H9 (cell line): ENCODE measurements around the gene C10orf120. TPM values are rescaled to one million over a fixed set of nuclear protein-coding genes. Genes with fewer than 3 reads are reported as not detected.

Source experiments
- DNase-seq: peaks from one replicate; pipeline ENCODE4 v3.0.0-alpha.2; 2017
- H2AFZ ChIP-seq: one replicate; pipeline ENCODE4 v1.6.1; 2013; ENCODE audit warnings: mild to moderate bottlenecking, low read length, control low read depth, moderate library complexity
- H2AK5ac ChIP-seq: 2 replicates; pipeline ENCODE4 v1.6.1; 2013; ENCODE audit warnings: low read length, control low read depth, mixed read lengths; ENCODE audit not compliant: insufficient read length
- H2BK120ac ChIP-seq: one replicate; pipeline ENCODE4 v1.6.1; 2013; ENCODE audit warnings: low read depth, mild to moderate bottlenecking, low read length, control low read depth, inconsistent platforms; ENCODE audit not compliant: poor library complexity, severe bottlenecking
- H2BK12ac ChIP-seq: 2 replicates; pipeline ENCODE4 v1.6.1; 2013; ENCODE audit warnings: low read length, control low read depth, mixed read lengths, low read depth; ENCODE audit not compliant: insufficient read length
- H2BK15ac ChIP-seq: 2 replicates; pipeline ENCODE4 v1.6.1; 2013; ENCODE audit warnings: low read depth, low read length, control low read depth
- H2BK20ac ChIP-seq: one replicate; pipeline ENCODE4 v1.6.1; 2013; ENCODE audit warnings: low read depth, mild to moderate bottlenecking, low read length, control low read depth, inconsistent platforms; ENCODE audit not compliant: poor library complexity, severe bottlenecking
- H2BK5ac ChIP-seq: 2 replicates; pipeline ENCODE4 v1.6.1; 2013; ENCODE audit warnings: low read length, control low read depth, mixed read lengths; ENCODE audit not compliant: insufficient read length
- H3K14ac ChIP-seq: 2 replicates; pipeline ENCODE4 v1.6.1; 2013; ENCODE audit warnings: low read length, control low read depth; ENCODE audit not compliant: insufficient read depth
- H3K18ac ChIP-seq: 2 replicates; pipeline ENCODE4 v1.6.1; 2013; ENCODE audit warnings: low read depth, mild to moderate bottlenecking, mixed read lengths, low read length, control low read depth; ENCODE audit not compliant: insufficient read length
- H3K23ac ChIP-seq: 2 replicates; pipeline ENCODE4 v1.6.1; 2013; ENCODE audit warnings: low read length, control low read depth, mixed read lengths, low read depth; ENCODE audit not compliant: insufficient read length
- H3K23me2 ChIP-seq: 2 replicates; pipeline ENCODE4 v1.6.1; 2013; ENCODE audit warnings: low read depth, mild to moderate bottlenecking, mixed read lengths, low read length, control low read depth; ENCODE audit not compliant: insufficient read length, poor library complexity, severe bottlenecking
- H3K27ac ChIP-seq: 2 replicates; pipeline ENCODE4 v1.5.1; 2013; ENCODE audit warnings: low read length, control low read depth, mixed read lengths, low read depth; ENCODE audit not compliant: insufficient read length
- H3K27me3 ChIP-seq: 2 replicates; pipeline ENCODE4 v1.6.1; 2013; ENCODE audit warnings: low read length, control low read depth, inconsistent platforms; ENCODE audit not compliant: insufficient read depth
- H3K4ac ChIP-seq: 2 replicates; pipeline ENCODE4 v1.6.1; 2013; ENCODE audit warnings: low read depth, mild to moderate bottlenecking, control low read depth, inconsistent platforms, low read length, moderate library complexity
- H3K4me1 ChIP-seq: 2 replicates; pipeline ENCODE4 v1.6.1; 2013; ENCODE audit warnings: low read length, control low read depth, inconsistent platforms; ENCODE audit not compliant: insufficient read depth
- H3K4me2 ChIP-seq: 2 replicates; pipeline ENCODE4 v1.6.1; 2013; ENCODE audit warnings: low read length, control low read depth, mixed read lengths; ENCODE audit not compliant: insufficient read length, insufficient read depth
- H3K56ac ChIP-seq: 2 replicates; pipeline ENCODE4 v1.6.1; 2013; ENCODE audit warnings: low read depth, mild to moderate bottlenecking, mixed read lengths, low read length, control low read depth; ENCODE audit not compliant: insufficient read length
- H3K79me1 ChIP-seq: 2 replicates; pipeline ENCODE4 v1.6.1; 2013; ENCODE audit warnings: low read depth, mild to moderate bottlenecking, moderate library complexity, low read length, control low read depth, inconsistent platforms; ENCODE audit not compliant: insufficient read depth, poor library complexity, severe bottlenecking
- H3K79me2 ChIP-seq: 2 replicates; pipeline ENCODE4 v1.6.1; 2013; ENCODE audit warnings: low read length, control low read depth, inconsistent platforms; ENCODE audit not compliant: insufficient read depth
- H3K9ac ChIP-seq: 2 replicates; pipeline ENCODE4 v1.6.1; 2013; ENCODE audit warnings: low read length, control low read depth, mixed read lengths; ENCODE audit not compliant: insufficient read length; ENCODE audit errors: extremely low read depth
- H3K9me3 ChIP-seq: one replicate; pipeline ENCODE4 v1.6.1; 2013; ENCODE audit warnings: low read depth, low read length, inconsistent platforms; ENCODE audit not compliant: control insufficient read depth
- H3T11ph ChIP-seq: one replicate; pipeline ENCODE4 v1.6.1; 2013; ENCODE audit warnings: mild to moderate bottlenecking, low read length, control low read depth, inconsistent platforms
- H4K20me1 ChIP-seq: one replicate; pipeline ENCODE4 v1.6.1; 2013; ENCODE audit not compliant: control insufficient read depth, insufficient read length, insufficient read depth
- H4K5ac ChIP-seq: 2 replicates; pipeline ENCODE4 v1.6.1; 2013; ENCODE audit warnings: low read depth, mild to moderate bottlenecking, mixed read lengths, low read length, control low read depth; ENCODE audit not compliant: insufficient read length
- H4K8ac ChIP-seq: replicated peaks from 2 replicates; pipeline ENCODE4 v1.6.1; 2013; ENCODE audit warnings: low read length, control low read depth, mixed read lengths, low read depth; ENCODE audit not compliant: insufficient read length
- H4K91ac ChIP-seq: 2 replicates; pipeline ENCODE4 v1.6.1; 2013; ENCODE audit warnings: low read depth, mild to moderate bottlenecking, moderate library complexity, mixed read lengths, low read length, control low read depth; ENCODE audit not compliant: insufficient read length
- H3K27ac Mint-ChIP-seq, 3 experiments: 2 replicates in 2 of 3; 3 replicates in 1 of 3; pipeline ENCODE4 v1.8.0; 2020 to 2021; ENCODE audit warnings: mixed read lengths in 3 of 3, mild to moderate bottlenecking in 1 of 3, moderate library complexity in 1 of 3
- H3K27me3 Mint-ChIP-seq: 2 replicates; pipeline ENCODE4 v1.8.0; 2021; ENCODE audit warnings: low read depth, mild to moderate bottlenecking, moderate library complexity, mixed read lengths
- H3K36me3 Mint-ChIP-seq, 3 experiments: 2 replicates in 2 of 3; 3 replicates in 1 of 3; pipeline ENCODE4 v1.8.0; 2020 to 2021; ENCODE audit warnings: low read depth in 3 of 3, mixed read lengths in 3 of 3; ENCODE audit not compliant: insufficient read depth in 1 of 3
- H3K4me1 Mint-ChIP-seq, 2 experiments: 2 replicates each; pipeline ENCODE4 v1.8.0; 2020; ENCODE audit warnings: mixed read lengths in 2 of 2
- H3K4me3 Mint-ChIP-seq, 2 experiments: 2 replicates in 1 of 2; 3 replicates in 1 of 2; pipeline ENCODE4 v1.8.0; 2020 to 2021; ENCODE audit warnings: mild to moderate bottlenecking in 2 of 2, mixed read lengths in 2 of 2, moderate library complexity in 1 of 2
- H3K9me3 Mint-ChIP-seq, 2 experiments: 2 replicates in 1 of 2; 3 replicates in 1 of 2; pipeline ENCODE4 v1.8.0; 2020; ENCODE audit warnings: mild to moderate bottlenecking in 2 of 2, mixed read lengths in 2 of 2, moderate library complexity in 1 of 2
- CTCF ChIP-seq: fragments of 200-600 bp; sonication (generic); conservative IDR thresholded peaks from 3 replicates; pipeline ENCODE4 v1.8.0; 2021; ENCODE audit warnings: antibody characterized with exemption, mild to moderate bottlenecking
- total RNA-seq: library from RNA; stranded (reverse); gene quantifications from 2 replicates; pipeline ENCODE4 v1.2.1, GENCODE V29; 2021

The C10orf120 gene
- total RNA-seq, 1 experiment from 2014 or later, result not detected

- peaks cover 2 to 3% of the 10 kb centered on the region in 2 experiments; a peak in 2 of 4 replicates for H3K4me1 Mint-ChIP-seq
- no peak overlapping the region for H3K27ac Mint-ChIP-seq
- Histone ChIP-seq H4K20me1 (no peaks in the 10 kb centered on the region), H2BK20ac (no peak overlapping the region), H3K56ac (no peak overlapping the region), H3K79me2 (no peaks in the 10 kb centered on the region), H4K8ac (no peak overlapping the region), H3K4me2 (no peak overlapping the region), H2BK12ac (no peak overlapping the region), H3K9me3 (no peaks in the 10 kb centered on the region), H3K23ac (no peak overlapping the region), H3K4me1 (no peaks in the 10 kb centered on the region), H4K5ac (no peak overlapping the region), H3T11ph (no peak overlapping the region), H3K27me3 (no peaks in the 10 kb centered on the region), H3K23me2 (no peaks in the 10 kb centered on the region), H2BK5ac (no peak overlapping the region), H3K9ac (no peak overlapping the region), H2AFZ (no peak overlapping the region), H3K79me1 (no peaks in the 10 kb centered on the region), H3K27ac (no peak overlapping the region), H3K14ac (no peak overlapping the region), H2AK5ac (no peak overlapping the region), H4K91ac (no peak overlapping the region), H2BK120ac (no peak overlapping the region), H3K4ac (no peak overlapping the region), H2BK15ac (no peak overlapping the region), H3K18ac (no peak overlapping the region)
- H3K27me3 Mint-ChIP-seq, result peaks cover 13% of the 10 kb centered on the region
- no peak overlapping the region for H3K4me3 Mint-ChIP-seq
- no peak for TF ChIP-seq CTCF
- no peaks in the 10 kb centered on the region; a peak in 2 of 5 replicates for H3K9me3 Mint-ChIP-seq
- no peak for DNase-seq
- H3K36me3 Mint-ChIP-seq, result no peaks in the 10 kb centered on the region
Measured at GRCh38 chr10:122678266-122678665, 21.4 kb downstream of the C10orf120 start.
